Measurements from ENCODE around the gene PLEKHG4. TPM values are rescaled to one million over a fixed set of nuclear protein-coding genes. Genes with fewer than 3 reads are reported as not detected.

Gene PLEKHG4
- total RNA-seq, 1 experiment from 2014 or later = 2.5 TPM

DNA sequence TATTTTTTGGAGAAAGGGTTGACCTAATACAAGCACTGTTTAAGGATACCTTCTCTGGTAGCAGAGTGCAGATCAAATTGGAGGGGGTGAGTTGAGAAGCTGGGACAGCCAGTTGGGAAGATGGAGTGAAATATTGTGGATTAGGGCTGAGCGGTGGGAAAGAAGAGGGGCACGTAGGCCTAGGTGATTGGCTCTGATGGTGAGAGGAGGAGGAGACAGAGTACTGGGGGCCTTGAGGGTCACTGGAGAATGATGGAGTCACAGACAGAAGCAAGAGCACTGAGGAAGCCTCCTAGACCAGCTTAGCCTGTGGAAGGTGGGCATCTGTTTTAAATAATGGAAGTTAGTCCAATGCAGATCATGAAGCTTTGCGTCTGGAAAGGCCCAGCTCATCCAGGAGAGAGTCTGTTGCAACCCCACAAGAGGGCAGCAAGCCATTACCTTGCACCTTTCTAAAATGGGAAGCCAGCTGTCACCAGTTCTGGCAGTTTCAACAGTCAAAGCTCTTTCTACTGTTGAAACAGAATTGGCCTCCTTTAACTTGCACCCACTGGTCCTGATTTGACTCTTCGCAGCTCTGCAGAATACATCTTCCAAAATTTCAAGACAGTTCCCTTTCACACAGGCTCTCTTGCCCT, 18.8 kb upstream of the PLEKHG4 start:
- DNase-seq (ENCODE audit: low read depth) = peak; percentile 72

- no peak for DNase-seq (ENCODE audit: low read depth)
These were observed 16.1 kb upstream of the PLEKHG4 start for GRCh38 chr16:67263201-67263600.

DNA sequence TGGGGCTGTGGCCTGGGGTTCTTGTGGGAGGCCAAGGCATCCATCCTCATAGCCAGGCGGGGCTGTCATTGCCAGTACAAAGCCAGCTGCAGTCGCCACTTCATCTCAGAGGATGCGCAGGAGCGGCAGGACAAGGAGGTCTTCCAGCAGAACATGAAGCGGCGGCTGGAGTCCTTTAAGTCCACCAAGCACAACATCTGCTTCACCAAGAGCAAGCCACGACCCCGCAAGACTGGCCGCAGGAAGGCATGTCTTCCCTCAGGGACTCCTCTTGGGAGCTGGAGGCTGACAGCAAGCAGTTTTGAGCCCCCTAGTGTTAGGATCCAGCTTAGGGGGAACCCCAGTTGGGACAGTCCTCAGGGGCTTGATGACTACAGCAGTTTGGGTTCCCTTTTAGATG, 15.1 kb upstream of the PLEKHG4 start:
- DNase-seq (ENCODE audit: low read depth) = no peak

- no peak for DNase-seq (ENCODE audit: low read depth)
These were observed 14.5 kb upstream of the PLEKHG4 start for GRCh38 chr16:67264866-67265265.

GRCh38 chr16:67265834-67266233, 13.5 kb upstream of the PLEKHG4 start:
- DNase-seq (ENCODE audit: low read depth) = no peak

- DNase-seq (ENCODE audit: low read depth) = peak; percentile 98
These were observed 11.2 kb upstream of the PLEKHG4 start for GRCh38 chr16:67268136-67268579.

DNA sequence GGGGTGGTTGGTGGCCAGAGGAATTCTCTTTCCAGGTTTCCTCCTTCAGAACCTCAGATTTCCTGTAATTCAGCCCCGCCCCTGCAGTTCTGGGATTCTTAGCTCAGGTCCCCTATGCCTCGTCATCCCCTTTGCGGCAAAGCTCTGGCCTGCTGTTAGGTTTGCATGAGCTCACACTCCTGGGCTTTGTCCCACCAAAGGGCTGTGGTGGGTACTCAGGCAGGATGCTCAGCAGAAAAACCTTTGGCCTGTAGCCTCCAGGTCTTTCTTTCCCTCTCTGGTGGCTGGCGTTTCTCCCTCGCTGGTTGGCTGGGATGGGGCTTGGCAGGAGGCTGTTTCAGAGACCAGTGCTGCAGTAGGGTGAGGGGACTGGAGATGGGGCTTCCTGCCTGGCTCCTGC, 9.6 kb upstream of the PLEKHG4 start:
- peak; percentile 96 for DNase-seq (ENCODE audit: low read depth)

DNA sequence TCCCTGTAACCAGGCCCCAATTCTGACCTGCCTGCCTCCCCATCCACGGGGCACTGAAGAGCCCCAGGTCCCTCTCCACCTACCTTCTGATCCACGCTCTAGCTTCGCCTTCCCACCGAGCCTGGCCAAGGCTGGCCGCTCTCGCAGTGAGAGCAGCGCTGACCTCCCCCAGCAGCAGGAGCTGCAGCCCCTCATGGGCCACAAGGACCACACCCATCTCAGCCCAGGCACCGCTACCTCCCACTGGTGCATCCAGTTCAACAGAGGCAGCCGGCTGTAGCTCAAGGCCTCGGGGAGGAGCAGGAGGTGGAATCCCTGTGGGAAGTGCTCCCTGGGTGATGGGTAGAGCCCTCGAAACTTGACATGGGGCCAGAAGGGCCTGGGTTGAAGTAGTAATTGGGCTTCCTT, 8.4 kb upstream of the PLEKHG4 start:
- no peak for DNase-seq (ENCODE audit: low read depth)

- DNase-seq (ENCODE audit: low read depth) = no peak
These were observed 7.9 kb upstream of the PLEKHG4 start for GRCh38 chr16:67271446-67271845.

DNA sequence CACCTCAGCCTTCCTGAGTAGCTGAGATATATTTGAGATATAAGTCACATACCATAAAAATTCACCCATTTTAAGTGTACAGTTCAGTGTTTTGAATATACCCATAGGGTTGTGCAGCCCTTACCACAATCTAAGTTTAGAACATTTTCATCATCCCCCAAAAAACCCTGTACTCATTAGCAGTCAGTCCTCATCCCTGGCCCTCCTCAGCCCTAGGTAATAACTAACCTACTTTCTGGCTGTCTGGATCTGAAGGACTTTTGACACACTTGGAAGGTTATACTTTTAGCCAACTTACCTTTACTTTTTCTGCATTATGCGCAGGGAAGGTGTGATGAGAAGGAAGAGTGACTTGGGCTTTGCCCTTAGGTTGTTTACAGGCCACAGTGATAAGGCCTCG, 4.0 kb upstream of the PLEKHG4 start:
- no peak for DNase-seq (ENCODE audit: low read depth)

GRCh38 chr16:67277294-67277998, 1.9 kb upstream of the PLEKHG4 start:
- DNase-seq (ENCODE audit: low read depth) = peak; percentile 99

DNA sequence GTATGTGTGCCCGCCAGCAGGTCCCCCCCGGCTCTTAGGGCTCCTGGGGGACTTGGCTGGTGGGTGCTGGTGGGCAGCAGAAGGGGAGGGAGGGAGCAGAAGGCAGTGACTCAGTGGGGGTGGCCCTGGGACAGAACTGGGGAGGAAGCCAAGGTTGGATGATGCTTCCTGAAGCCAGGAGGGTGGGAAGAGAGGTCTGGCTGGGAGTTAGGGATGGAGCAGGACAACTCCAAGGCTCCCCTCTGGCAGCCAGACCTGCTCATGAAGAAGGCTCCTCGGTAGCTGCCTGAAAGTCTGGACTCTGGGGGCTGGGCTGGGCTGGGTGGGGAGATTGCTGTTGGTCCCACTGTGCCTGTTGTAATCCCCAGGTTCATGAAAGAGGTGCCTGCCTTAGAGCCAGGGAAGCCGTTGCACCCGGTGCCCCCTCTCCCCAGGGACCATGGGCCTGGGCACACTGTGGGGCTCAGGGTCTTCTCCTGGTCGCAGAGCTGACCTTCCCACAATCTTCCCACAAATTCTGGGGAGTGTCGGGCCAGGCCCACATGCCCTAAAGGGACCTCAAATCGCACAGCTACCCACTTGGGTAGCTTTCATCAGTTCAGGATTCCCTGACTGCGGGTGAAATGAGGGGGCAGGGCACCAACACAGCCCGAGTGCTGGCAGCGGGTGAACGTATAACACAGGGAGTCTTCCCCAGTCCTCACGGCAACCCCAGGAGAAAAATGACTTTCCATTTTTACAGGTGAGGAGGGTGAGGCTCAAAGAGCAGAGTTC, 1.1 kb upstream of the PLEKHG4 start:
- DNase-seq (ENCODE audit: low read depth) = peak; percentile 87

DNA sequence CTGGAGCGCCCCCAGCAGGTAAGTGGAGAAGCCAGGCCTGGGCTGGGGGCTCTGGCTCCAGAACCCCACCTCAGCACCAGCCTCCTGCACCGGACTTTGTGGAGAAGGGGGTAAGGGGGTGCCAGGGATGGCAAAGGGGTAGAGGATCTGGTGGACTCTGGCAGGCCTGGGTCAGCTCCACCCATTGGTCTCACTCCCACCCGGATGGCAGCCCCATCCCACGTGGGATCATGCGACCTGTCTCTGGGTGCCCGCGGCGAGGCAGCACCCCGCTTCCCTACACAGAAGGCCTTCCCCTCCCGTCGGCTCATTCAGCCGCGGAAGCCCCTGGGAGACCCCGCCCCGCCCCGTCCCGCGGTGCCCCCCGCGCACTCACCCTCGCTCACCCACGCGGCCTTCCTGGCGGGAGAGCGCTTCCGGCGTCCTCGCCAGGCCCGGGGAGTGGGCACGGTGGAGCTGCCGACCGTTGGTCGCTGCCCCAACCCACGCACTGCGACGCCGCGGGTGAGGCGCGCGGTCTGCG, 498 bp upstream of the PLEKHG4 start:
- no peak for DNase-seq (ENCODE audit: low read depth)

DNA sequence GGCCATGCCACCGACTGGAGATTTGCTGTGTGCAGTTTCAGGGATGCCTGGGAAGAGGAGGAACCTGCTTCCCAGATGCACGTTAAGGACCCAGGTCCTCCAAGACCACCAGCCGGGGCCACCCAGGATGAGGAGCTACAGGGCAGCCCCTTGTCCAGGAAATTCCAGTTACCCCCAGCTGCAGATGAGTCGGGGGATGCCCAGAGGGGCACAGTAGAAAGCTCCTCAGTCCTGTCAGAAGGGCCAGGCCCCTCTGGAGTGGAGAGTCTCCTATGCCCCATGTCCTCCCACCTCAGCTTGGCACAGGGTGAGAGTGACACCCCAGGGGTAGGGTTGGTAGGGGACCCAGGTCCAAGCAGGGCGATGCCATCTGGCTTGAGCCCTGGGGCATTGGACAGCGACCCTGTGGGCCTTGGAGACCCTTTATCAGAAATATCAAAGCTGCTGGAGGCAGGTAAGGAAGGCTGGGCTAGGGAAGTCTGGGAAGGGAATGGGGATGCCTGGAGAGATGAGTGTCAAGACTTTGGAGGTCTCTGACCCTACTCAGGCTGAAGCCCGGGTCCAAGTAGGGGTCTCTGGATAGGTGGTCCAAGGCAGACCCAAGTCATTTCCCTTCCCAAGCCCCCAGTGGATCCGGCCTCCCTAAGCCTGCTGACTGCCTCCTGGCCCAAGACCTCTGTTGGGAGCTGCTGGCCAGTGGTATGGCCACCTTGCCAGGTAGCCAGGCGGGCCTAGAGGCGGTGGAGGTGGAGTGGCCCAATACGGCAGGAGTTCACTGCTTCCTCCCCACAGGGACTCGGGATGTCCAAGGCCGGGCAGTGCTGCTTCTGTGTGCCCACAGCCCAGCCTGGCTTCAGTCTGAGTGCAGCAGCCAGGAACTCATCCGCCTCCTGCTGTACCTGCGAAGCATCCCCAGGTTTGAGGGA, 1.0 kb downstream of the PLEKHG4 start:
- no peak for DNase-seq (ENCODE audit: low read depth)

DNA sequence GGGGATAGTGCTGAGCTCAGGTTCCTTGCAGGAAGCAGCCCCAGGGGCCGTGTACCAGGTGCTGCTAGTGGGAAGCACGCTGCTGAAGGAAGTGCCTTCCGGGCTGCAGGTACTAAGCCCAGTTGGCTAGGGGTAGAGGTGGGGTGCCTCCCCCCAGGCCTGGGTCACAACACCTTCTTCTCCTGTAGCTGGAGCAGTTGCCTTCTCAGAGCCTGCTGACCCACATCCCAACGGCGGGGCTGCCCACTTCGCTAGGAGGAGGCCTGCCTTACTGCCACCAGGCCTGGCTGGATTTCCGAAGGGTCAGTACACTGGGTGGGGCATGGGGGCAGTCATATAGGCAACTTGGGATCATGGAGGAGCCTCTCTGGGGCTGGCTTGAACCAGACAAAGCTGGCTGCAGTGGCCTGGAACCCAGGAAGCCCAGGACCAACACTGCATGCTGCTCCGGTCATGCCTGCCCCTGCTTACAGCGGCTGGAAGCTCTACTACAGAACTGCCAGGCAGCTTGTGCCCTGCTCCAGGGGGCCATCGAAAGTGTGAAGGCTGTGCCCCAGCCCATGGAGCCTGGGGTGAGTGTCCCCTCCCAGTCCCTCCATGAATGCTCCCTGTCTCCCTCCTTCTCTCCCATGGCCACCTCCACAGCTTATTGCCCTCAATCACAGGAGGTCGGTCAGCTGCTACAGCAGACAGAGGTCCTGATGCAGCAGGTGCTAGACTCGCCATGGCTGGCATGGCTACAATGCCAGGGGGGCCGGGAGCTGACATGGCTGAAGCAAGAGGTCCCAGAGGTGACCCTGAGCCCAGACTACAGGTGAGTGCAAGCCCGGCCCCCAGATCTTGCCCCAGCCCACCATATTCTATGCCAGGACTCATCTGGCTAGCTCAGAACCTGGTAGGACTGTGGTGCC, 2.5 kb downstream of the PLEKHG4 start:
- DNase-seq (ENCODE audit: low read depth) = no peak

- no peak for DNase-seq (ENCODE audit: low read depth)
These were observed 3.1 kb downstream of the PLEKHG4 start for GRCh38 chr16:67282447-67282805.

GRCh38 chr16:67283039-67283825, 3.9 kb downstream of the PLEKHG4 start:
- peak; percentile 49 for DNase-seq (ENCODE audit: low read depth)

DNA sequence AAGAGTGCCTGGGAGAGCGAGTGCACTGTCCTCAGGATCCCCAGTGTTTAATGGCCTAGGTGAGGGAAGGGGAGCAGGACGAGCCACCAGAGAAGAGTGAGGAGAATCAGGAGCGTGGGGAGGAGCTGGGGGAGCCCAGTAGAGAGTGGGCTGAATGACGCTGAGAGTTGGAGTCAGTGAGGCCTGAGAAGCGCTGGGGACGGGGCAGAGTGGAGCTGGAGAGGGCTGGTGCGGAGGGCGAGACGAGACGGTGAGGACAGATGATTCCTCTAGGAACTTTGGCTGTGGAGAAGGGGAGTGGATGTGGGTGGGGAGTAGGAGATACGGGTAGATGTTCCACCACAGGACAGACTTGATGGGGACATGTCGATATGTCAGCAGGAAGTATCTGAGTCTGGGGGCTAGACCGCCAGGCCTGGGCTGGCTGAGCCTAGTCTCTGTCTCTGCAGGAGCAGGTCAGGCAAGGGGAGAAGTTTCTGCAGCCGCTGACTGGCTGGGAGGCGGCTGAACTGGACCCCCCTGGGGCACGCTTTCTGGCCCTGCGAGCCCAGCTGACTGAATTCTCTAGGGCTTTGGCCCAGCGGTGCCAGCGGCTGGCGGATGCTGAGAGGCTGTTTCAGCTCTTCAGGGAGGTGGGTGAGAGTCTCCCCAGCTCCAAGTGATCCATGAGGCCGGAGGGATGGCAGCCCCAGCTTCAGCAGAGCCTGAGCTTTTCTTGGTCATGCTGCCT, 4.7 kb downstream of the PLEKHG4 start:
- DNase-seq (ENCODE audit: low read depth) = no peak

All from M059J (cell line).